NCI-H2196 treated with DMSO at 0.1 percent for 48 hours (cell line): ENCODE results near the gene TNRC6B.
"Not testable (repeated sequence)": the region's sequence is repeated elsewhere in the genome, so short reads cannot be mapped to it uniquely, and the experiment has no call there.

ENCODE experiments used
- DNase-seq: peaks from one replicate; lab custom pipeline; 2025; ENCODE audit not compliant: unreplicated experiment; lab: John Stamatoyannopoulos, UW

Gene TNRC6B

DNA sequence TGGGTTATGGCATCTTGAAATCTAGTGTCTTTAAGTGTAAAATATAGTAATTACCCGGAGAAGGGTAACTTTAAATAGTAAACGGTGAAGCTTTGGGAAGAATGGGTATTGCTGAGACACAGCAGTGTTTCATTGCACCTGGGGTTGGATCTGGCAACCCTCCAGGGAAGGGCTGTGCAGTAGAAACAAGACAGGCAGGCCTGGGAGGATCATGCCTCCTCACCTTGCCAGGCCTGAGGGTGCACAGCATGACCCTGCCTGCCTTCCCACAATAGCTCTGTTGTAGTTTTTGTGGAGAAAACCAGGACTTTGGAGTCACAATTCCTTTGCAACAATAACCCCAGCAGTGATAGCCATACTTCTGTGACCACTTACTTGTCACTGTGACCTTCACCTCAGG lies 104.0 kb downstream of the TNRC6B start:
- DNase-seq = peak; percentile 22

DNA sequence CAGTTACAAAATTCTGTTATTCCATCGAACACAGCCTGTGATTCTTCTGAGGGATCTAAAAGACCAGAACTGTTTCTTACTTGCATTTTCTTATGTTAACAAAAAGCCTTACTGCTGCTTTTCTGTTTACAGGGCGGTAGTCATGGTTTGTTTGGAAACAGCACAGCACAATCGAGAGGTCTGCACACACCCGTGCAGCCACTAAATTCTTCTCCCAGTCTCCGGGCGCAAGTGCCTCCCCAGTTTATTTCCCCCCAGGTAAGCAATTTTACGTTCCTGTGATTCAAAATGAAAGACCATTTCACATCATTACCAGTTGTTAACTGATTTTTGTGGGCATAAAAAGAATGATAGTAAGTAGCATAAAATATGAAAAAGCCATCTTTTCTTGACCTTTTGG lies 107.8 kb downstream of the TNRC6B start:
- no peak for DNase-seq

- DNase-seq = no peak
Measured at GRCh38 chr22:40289991-40290459, 112.3 kb downstream of the TNRC6B start.

DNA sequence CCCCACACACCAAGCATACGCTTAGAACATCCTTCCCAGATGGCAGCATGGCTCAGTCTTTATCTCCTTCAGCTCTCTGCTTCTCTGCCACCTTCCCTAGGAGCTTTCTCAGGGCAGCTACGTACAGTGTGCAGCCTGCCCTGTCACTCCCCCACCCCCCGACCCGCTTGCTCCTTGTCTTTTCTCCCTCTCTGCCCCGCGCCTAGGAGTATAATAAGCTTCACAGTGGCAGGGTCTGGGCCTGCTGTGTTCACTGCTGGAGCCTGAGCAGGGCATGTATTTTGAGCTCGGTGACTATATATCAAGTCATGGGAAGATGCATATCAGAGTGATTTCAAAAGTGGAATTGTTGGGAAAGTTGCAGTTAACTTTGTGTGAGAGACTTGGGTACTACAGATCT lies 112.8 kb downstream of the TNRC6B start:
- no peak for DNase-seq

- no peak for DNase-seq
Measured at GRCh38 chr22:40294696-40295095, 117.0 kb downstream of the TNRC6B start.

DNA sequence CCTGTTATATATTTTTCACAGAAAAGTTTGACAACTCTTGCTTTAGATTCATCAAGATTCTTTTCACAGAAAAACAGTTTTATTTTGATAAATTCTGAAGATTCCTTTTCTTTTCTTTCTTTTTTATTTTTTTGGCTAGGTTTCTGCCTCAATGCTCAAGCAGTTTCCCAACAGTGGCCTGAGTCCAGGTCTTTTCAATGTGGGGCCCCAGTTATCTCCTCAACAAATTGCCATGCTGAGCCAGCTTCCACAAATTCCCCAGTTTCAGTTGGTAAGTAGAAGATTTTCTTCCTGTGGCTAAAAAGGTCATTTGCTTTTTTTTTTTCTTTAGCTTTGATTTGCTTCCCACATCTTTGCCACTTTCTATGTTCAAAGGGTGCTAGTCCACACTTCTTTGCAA lies 122.6 kb downstream of the TNRC6B start:
- DNase-seq = no peak

- no peak for DNase-seq
Measured at GRCh38 chr22:40300884-40301672, 123.4 kb downstream of the TNRC6B start.

- DNase-seq = no peak
Measured at GRCh38 chr22:40302149-40302548, 124.4 kb downstream of the TNRC6B start.

- no peak for DNase-seq
Measured at GRCh38 chr22:40305625-40306024, 127.9 kb downstream of the TNRC6B start.

GRCh38 chr22:40308999-40309573 lies 131.4 kb downstream of the TNRC6B start:
- DNase-seq = no peak

DNA sequence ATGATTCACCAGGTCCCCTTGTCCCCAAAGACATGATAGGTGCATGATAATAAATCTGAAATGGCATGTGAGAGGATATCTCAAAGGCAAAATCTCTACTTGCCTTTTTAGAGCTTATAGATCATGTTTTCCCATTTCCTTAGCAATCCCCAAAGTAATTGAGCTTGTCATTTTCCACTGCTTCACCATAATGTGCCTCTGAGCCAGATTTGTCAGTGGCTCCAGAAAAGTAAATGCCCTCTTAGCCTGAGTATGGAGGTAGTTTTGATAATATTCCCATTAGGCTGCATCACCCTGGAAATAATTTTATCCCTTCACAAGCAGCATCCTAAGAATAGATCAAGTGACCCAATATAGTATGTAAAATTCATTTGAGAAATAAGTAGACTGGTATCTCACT lies 131.9 kb downstream of the TNRC6B start:
- no peak for DNase-seq

GRCh38 chr22:40310081-40310767 lies 132.5 kb downstream of the TNRC6B start:
- no peak for DNase-seq

DNA sequence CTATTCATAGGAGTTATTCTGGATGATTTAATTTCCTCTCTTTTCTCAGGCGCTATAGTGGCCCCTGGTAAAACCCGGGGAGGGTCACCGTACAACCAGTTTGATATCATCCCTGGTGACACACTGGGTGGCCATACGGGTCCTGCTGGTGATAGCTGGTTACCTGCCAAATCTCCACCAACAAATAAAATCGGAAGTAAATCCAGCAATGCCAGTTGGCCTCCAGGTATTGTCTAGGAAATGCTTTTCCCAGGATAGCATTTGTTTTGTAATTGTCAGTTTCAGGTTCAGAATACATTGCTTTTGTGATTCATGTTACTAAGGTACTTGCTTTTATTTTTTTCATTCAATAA lies 133.0 kb downstream of the TNRC6B start:
- DNase-seq = no peak

- DNase-seq = not testable (repeated sequence)
Measured at GRCh38 chr22:40311646-40312045, 133.9 kb downstream of the TNRC6B start.

DNA sequence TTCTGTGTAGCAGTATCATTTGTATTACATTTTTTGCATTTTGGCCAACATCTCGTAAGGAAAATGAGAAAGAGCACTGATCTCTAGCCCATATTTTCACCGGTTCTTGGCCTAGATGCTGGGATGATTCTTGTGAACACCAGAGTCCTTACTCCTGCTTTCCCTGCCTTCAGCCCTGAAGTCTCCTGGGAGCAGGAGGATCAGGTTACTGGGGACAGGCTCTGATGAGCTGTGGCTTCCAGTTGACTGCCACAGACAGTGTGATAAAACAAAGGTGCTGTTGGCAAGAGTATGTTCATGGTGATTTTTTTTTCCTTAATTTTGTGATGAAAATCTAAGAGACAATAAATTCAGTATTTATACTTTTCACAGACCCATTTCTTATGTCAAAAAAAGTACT lies 134.3 kb downstream of the TNRC6B start:
- no peak for DNase-seq

DNA sequence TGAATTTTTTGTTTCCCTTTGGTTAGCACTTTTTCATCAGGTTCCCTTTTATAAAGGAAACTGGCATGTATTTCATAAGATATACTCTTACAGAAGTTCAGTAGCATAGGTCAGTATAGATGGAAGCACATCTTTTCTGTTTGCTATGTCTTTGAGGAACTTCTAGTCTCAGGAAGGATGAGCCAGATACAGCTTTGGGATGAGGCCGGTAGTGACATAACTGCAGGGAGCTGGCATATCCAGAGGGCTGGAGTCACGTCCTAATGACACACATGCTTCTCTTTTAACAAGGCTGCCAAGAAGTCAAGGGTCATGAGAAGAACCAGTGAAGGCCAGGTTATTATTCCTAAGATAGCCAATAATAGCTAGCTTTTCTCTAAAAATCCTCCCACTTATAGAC lies 135.3 kb downstream of the TNRC6B start:
- DNase-seq = no peak

DNA sequence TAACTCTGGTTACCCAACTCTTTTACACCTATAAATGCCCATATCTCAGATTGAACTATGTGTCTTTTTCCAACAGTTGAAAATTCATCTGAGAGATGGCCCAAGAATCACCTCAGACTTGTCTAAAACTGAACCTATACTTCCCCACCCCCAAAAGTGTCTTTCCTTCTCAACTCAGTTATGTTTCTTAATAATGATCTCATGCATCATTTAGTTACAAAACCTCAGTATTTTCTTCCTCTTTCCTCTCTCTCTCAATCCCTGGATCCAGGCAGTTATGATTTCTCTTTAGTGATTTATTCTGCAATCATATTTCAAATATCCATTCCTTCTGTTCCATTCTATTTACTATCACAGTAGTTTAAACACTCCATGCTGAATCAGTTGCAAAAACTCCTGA lies 136.3 kb downstream of the TNRC6B start:
- DNase-seq = no peak

DNA sequence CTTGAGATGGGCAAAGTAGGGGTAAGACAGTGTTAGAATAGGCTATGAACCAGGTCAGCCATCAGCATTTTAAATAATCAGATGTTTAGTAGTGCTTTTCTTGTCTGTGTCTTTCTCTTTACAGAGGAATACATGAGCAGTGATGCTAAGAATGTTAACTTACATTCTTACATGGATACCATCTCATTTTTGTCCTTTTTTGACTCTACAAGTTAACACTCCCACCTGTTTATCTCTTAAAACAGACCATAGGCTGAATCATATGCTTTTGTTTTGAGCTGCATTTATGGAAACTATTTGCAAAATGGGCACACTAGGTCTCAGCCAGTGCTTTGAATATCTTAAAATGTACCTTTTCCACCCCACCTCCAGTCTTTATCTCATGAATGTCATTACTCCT lies 143.0 kb downstream of the TNRC6B start:
- DNase-seq = no peak

GRCh38 chr22:40322021-40322420 lies 144.3 kb downstream of the TNRC6B start:
- no peak for DNase-seq

- no peak for DNase-seq
Measured at GRCh38 chr22:40322818-40323447, 145.2 kb downstream of the TNRC6B start.

- no peak for DNase-seq
Measured at GRCh38 chr22:40323681-40324171, 146.0 kb downstream of the TNRC6B start.
